GM23248 (cell line): ENCODE data around the gene CIB2.

Source experiments
- EZH2 ChIP-seq: fragments of 200-600 bp; sonication (generic); IDR thresholded peaks from 2 replicates; pipeline ENCODE4 v1.6.1; 2018; ENCODE audit warnings: antibody characterized with exemption, mild to moderate bottlenecking; ENCODE audit not compliant: insufficient read depth, poor library complexity, severe bottlenecking
- EZH2phosphoT487 ChIP-seq: fragments of 200-600 bp; sonication (generic); IDR thresholded peaks from 2 replicates; pipeline ENCODE4 v1.6.1; 2018; ENCODE audit warnings: antibody characterized with exemption, moderate library complexity, mild to moderate bottlenecking, low read depth; ENCODE audit not compliant: insufficient read depth

DNA sequence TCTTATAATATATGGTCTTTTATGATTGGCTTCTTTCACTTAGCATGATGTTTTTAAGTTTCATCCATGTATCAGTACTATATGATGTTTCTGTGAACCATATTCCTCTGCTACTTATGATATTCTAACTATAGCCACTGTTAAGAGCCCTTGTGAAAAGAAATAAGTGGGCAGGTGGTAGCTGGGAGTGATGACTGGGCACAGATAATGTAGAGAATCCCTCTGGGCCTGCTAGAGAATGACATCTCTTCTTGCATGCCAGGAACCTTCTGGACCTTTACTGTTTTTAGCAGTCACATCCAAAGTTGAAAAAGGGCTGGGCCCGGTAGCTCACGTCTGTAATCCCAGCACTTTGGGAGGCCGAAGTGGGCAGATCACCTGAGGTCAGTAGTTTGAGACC is 28.1 kb upstream of the CIB2 start:
- TF ChIP-seq EZH2 (no peak), EZH2phosphoT487 (no peak)
